HL-60 (cell line): ENCODE data around the gene LRP2.
A peak's percentile ranks its signal among the peaks of the same experiment; 100 is the strongest.

Experiments used
- DNase-seq, 2 experiments: peaks; one replicate each; pipeline ENCODE4 v3.0.0-alpha.2; 2010 to 2020; ENCODE audit warnings: low read depth in 1 of 2, low spot score in 1 of 2
- H3K27ac ChIP-seq: fragments of 250-450 bp; sonication (Bioruptor Pico); replicated peaks from 2 replicates; pipeline ENCODE4 v1.5.1; 2020; ENCODE audit warnings: mild to moderate bottlenecking, moderate library complexity
- H3K27me3 ChIP-seq: fragments of 250-450 bp; sonication (Bioruptor Pico); 2 replicates; pipeline ENCODE4 v1.5.1; 2021; ENCODE audit warnings: mild to moderate bottlenecking, moderate library complexity; ENCODE audit not compliant: insufficient read depth, poor library complexity, severe bottlenecking
- H3K4me3 ChIP-seq: replicated peaks from 2 replicates; pipeline ENCODE4 v1.5.1; 2011; ENCODE audit warnings: mild to moderate bottlenecking, control low read depth, low read length; ENCODE audit not compliant: insufficient read depth
- CTCF ChIP-seq: IDR thresholded peaks from one replicate; pipeline ENCODE4 v1.5.1; 2011; ENCODE audit warnings: low read length, control low read depth, inconsistent platforms; ENCODE audit not compliant: insufficient read depth
- GABPA ChIP-seq: IDR thresholded peaks from 2 replicates; pipeline ENCODE4 v1.6.1; 2012; ENCODE audit warnings: low read depth
- POLR2AphosphoS5 ChIP-seq: IDR thresholded peaks from 2 replicates; pipeline ENCODE4 v1.6.1; 2012; ENCODE audit warnings: low read depth
- SPI1 ChIP-seq: IDR thresholded peaks from 2 replicates; pipeline ENCODE4 v1.6.1; 2012; ENCODE audit warnings: low read depth, mild to moderate bottlenecking, borderline replicate concordance
- TF ChIP-seq, protein P1 (sequence below): IDR thresholded peaks from 2 replicates; pipeline ENCODE4 v1.6.1; 2012; ENCODE audit warnings: low read depth; ENCODE audit not compliant: insufficient replicate concordance

The LRP2 gene

GRCh38 chr2:169349535-169349934 is 12.8 kb downstream of the LRP2 start:
- TF ChIP-seq SPI1 = no peak
- no peak for TF ChIP-seq POLR2AphosphoS5
- no peak for TF ChIP-seq CTCF
- TF ChIP-seq, protein P1, sequence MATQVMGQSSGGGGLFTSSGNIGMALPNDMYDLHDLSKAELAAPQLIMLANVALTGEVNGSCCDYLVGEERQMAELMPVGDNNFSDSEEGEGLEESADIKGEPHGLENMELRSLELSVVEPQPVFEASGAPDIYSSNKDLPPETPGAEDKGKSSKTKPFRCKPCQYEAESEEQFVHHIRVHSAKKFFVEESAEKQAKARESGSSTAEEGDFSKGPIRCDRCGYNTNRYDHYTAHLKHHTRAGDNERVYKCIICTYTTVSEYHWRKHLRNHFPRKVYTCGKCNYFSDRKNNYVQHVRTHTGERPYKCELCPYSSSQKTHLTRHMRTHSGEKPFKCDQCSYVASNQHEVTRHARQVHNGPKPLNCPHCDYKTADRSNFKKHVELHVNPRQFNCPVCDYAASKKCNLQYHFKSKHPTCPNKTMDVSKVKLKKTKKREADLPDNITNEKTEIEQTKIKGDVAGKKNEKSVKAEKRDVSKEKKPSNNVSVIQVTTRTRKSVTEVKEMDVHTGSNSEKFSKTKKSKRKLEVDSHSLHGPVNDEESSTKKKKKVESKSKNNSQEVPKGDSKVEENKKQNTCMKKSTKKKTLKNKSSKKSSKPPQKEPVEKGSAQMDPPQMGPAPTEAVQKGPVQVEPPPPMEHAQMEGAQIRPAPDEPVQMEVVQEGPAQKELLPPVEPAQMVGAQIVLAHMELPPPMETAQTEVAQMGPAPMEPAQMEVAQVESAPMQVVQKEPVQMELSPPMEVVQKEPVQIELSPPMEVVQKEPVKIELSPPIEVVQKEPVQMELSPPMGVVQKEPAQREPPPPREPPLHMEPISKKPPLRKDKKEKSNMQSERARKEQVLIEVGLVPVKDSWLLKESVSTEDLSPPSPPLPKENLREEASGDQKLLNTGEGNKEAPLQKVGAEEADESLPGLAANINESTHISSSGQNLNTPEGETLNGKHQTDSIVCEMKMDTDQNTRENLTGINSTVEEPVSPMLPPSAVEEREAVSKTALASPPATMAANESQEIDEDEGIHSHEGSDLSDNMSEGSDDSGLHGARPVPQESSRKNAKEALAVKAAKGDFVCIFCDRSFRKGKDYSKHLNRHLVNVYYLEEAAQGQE = no peak
- no peak for TF ChIP-seq GABPA
- H3K27me3 ChIP-seq = peaks cover 4% of the 10 kb centered on the region

DNA sequence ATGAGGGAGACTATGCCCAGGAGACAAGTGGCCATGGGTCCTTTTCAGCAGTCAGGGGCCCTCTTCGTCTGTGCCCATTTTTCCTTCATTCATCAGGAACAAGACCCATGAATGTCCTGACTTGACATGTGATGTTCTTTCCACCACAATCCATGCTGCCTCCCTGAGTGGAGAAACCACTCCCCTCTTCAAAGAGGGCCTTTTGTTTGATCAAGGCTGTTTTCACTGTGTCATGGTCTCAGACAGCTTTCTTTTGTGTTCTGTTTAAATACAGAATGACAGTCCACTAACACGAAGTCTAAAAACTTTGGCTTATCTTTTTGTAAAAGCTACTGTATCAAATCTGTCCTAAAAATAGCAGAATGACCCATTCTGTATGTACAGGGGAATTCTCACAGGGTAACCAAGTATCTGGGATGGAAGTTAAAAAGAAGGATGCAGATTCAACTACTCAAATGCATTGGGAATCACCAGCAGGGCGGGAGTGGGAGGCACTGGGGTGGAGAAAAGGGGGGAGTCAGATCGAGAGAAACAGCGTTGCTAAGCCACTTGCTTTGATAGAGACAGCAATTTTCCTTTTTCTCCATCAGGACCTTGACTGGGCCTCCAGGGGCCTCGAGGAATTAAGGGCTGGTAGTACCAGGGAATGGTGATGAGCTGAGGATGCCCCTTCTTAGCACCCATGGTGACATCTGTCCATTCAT is 13.9 kb downstream of the LRP2 start:
- Histone ChIP-seq H3K4me3 (no peak overlapping the region), H3K27me3 (peaks cover 4% of the 10 kb centered on the region), H3K27ac (no peak overlapping the region)
- no peak for DNase-seq
- TF ChIP-seq SPI1 = no peak

More at GRCh38 chr2:169349535-169349934, 12.8 kb downstream of the LRP2 start:
- Histone ChIP-seq H3K4me3 (no peak overlapping the region), H3K27ac (no peak overlapping the region)
- peak in 1 of 2 experiments; percentile 52 for DNase-seq

- H3K27me3 ChIP-seq = peaks cover 4% of the 10 kb centered on the region
- no peak overlapping the region for H3K27ac ChIP-seq
- no peak overlapping the region for H3K4me3 ChIP-seq
- no peak for TF ChIP-seq CTCF
- no peak for DNase-seq
Measured at GRCh38 chr2:169345486-169346437, 16.6 kb downstream of the LRP2 start.

- peaks cover 4% of the 10 kb centered on the region for H3K27me3 ChIP-seq
- TF ChIP-seq POLR2AphosphoS5 = no peak
- TF ChIP-seq SPI1 = no peak
- no peak for TF ChIP-seq GABPA
- TF ChIP-seq, protein P1 = no peak
- H3K27ac ChIP-seq = no peak overlapping the region
- no peak for DNase-seq
- no peak overlapping the region for H3K4me3 ChIP-seq
Measured at GRCh38 chr2:169344736-169345485, 17.4 kb downstream of the LRP2 start.
